Loucy (cell line): Measurements from ENCODE around the gene SYT2.
A peak's percentile ranks its signal among the peaks of the same experiment; 100 is the strongest.

Experiments used
- H2AFZ ChIP-seq: fragments of 200-600 bp; sonication (generic); 2 replicates; pipeline ENCODE4 v1.6.0; 2016; ENCODE audit warnings: antibody characterized with exemption, mild to moderate bottlenecking, low read length, moderate library complexity
- H3F3A ChIP-seq: fragments of 200-600 bp; 2 replicates; pipeline ENCODE4 v1.6.0; 2016; ENCODE audit warnings: antibody characterized with exemption, low read depth, mild to moderate bottlenecking
- H3K27me3 ChIP-seq: fragments of 200-600 bp; sonication (generic); 2 replicates; pipeline ENCODE4 v1.6.1; 2014; ENCODE audit warnings: low read length, mild to moderate bottlenecking; ENCODE audit not compliant: insufficient read depth, poor library complexity, severe bottlenecking
- H3K36me3 ChIP-seq: fragments of 200-600 bp; sonication (generic); 2 replicates; pipeline ENCODE4 v1.6.1; 2016; ENCODE audit warnings: low read length; ENCODE audit not compliant: insufficient read depth
- H3K4me1 ChIP-seq: fragments of 200-600 bp; sonication (generic); 2 replicates; pipeline ENCODE4 v1.5.1; 2014; ENCODE audit warnings: low read length, mild to moderate bottlenecking; ENCODE audit not compliant: insufficient read depth, poor library complexity, severe bottlenecking
- H3K4me2 ChIP-seq: fragments of 200-600 bp; sonication (generic); 2 replicates; pipeline ENCODE4 v1.6.0; 2014; ENCODE audit warnings: antibody characterized with exemption, low read length, low read depth, mild to moderate bottlenecking; ENCODE audit not compliant: poor library complexity, severe bottlenecking
- H3K4me3 ChIP-seq: fragments of 200-600 bp; sonication (generic); 2 replicates; pipeline ENCODE4 v1.5.1; 2014; ENCODE audit warnings: low read length, mild to moderate bottlenecking, mixed read lengths; ENCODE audit not compliant: poor library complexity, severe bottlenecking
- H3K79me2 ChIP-seq: fragments of 200-600 bp; sonication (generic); 2 replicates; pipeline ENCODE4 v1.6.1; 2014; ENCODE audit warnings: low read length; ENCODE audit not compliant: insufficient read depth
- H3K9ac ChIP-seq: fragments of 200-600 bp; sonication (generic); 2 replicates; pipeline ENCODE4 v1.6.0; 2014; ENCODE audit warnings: mild to moderate bottlenecking, low read depth, low read length, moderate library complexity; ENCODE audit not compliant: poor library complexity, severe bottlenecking
- H3K9me2 ChIP-seq: fragments of 200-600 bp; sonication (generic); replicated peaks from 2 replicates; pipeline ENCODE4 v1.6.1; 2016; ENCODE audit warnings: low read depth, low read length, mixed read lengths
- H3K9me3 ChIP-seq: fragments of 200-600 bp; sonication (generic); 2 replicates; pipeline ENCODE4 v1.6.1; 2014; ENCODE audit warnings: mild to moderate bottlenecking, antibody characterized with exemption, low read length, low read depth; ENCODE audit not compliant: insufficient read depth
- H4K20me1 ChIP-seq: fragments of 200-600 bp; sonication (generic); 2 replicates; pipeline ENCODE4 v1.6.0; 2014; ENCODE audit warnings: antibody characterized with exemption, low read length, mild to moderate bottlenecking; ENCODE audit not compliant: insufficient read depth, poor library complexity, severe bottlenecking
- CTCF ChIP-seq: fragments of 200-600 bp; sonication (generic); conservative IDR thresholded peaks from 2 replicates; pipeline ENCODE4 v1.5.1; 2014; ENCODE audit warnings: mild to moderate bottlenecking, antibody characterized with exemption, low read length
- EZH2phosphoT487 ChIP-seq: fragments of 200-600 bp; IDR thresholded peaks from 2 replicates; pipeline ENCODE4 v1.6.1; 2018; ENCODE audit warnings: antibody characterized with exemption, mild to moderate bottlenecking, moderate library complexity, borderline replicate concordance

SYT2 gene

GRCh38 chr1:202656951-202657646 is 53.2 kb downstream of the SYT2 start:
- Histone ChIP-seq H3K27me3 (no peaks in the 10 kb centered on the region), H3K4me2 (no peak overlapping the region)
- TF ChIP-seq CTCF (peak; percentile 33; the same call in 1 of the 2 replicates), EZH2phosphoT487 (no peak)

GRCh38 chr1:202656057-202656456 is 54.2 kb downstream of the SYT2 start:
- H3F3A ChIP-seq: no peaks in the 10 kb centered on the region
- H3K9ac ChIP-seq: no peak overlapping the region
- no peaks in the 10 kb centered on the region for H4K20me1 ChIP-seq
- H3K9me2 ChIP-seq: no peaks in the 10 kb centered on the region
- H3K79me2 ChIP-seq: no peaks in the 10 kb centered on the region
- no peaks in the 10 kb centered on the region for H3K4me1 ChIP-seq
- no peaks in the 10 kb centered on the region for H3K36me3 ChIP-seq
- no peaks in the 10 kb centered on the region for H3K9me3 ChIP-seq
- H3K4me2 ChIP-seq: no peak overlapping the region
- TF ChIP-seq EZH2phosphoT487 (no peak), CTCF (peak; percentile 40; the same call in 1 of the 2 replicates)
- no peaks in the 10 kb centered on the region for H3K27me3 ChIP-seq
- H3K4me3 ChIP-seq: no peak overlapping the region
- H2AFZ ChIP-seq: no peak overlapping the region

More at GRCh38 chr1:202656951-202657646, 53.2 kb downstream of the SYT2 start:
- H3F3A ChIP-seq: no peaks in the 10 kb centered on the region
- no peaks in the 10 kb centered on the region for H3K4me1 ChIP-seq
- H4K20me1 ChIP-seq: no peaks in the 10 kb centered on the region
- H3K9me3 ChIP-seq: no peaks in the 10 kb centered on the region
- no peak overlapping the region for H3K9ac ChIP-seq
- H3K36me3 ChIP-seq: no peaks in the 10 kb centered on the region
- no peaks in the 10 kb centered on the region for H3K79me2 ChIP-seq
- no peaks in the 10 kb centered on the region for H3K9me2 ChIP-seq
- H3K4me3 ChIP-seq: no peak overlapping the region
- no peak overlapping the region for H2AFZ ChIP-seq

- no peaks in the 10 kb centered on the region for H3K9me3 ChIP-seq
- H3K9me2 ChIP-seq: no peaks in the 10 kb centered on the region
- H4K20me1 ChIP-seq: no peaks in the 10 kb centered on the region
- H3K79me2 ChIP-seq: no peaks in the 10 kb centered on the region
- H3K36me3 ChIP-seq: no peaks in the 10 kb centered on the region
- no peak overlapping the region for H3K4me3 ChIP-seq
- H3K4me2 ChIP-seq: no peak overlapping the region
- H2AFZ ChIP-seq: no peak overlapping the region
- no peaks in the 10 kb centered on the region for H3K4me1 ChIP-seq
- no peaks in the 10 kb centered on the region for H3F3A ChIP-seq
- no peaks in the 10 kb centered on the region for H3K27me3 ChIP-seq
- TF ChIP-seq EZH2phosphoT487: no peak
- TF ChIP-seq CTCF: no peak
- no peak overlapping the region for H3K9ac ChIP-seq
Observed at GRCh38 chr1:202654079-202654478, 56.2 kb downstream of the SYT2 start.
